Left ventricle myocardium superior (tissue), 1 donor: ENCODE results near the gene GTF2A2. TPM values are rescaled to one million over a fixed set of nuclear protein-coding genes. Genes with fewer than 3 reads are reported as not detected.
"Not testable (repeated sequence)": the region's sequence is repeated elsewhere in the genome, so short reads cannot be mapped to it uniquely, and the experiment has no call there.

ENCODE experiments used
- ATAC-seq: fragments of 200-7000 bp; cut with Tn5 transposase; one replicate; pipeline ENCODE4 v1.9.1; 2020; ENCODE audit warnings: mild to moderate bottlenecking, moderate library complexity
- DNase-seq: peaks from one replicate; pipeline ENCODE4 v3.0.0-alpha.2; 2020
- intact Hi-C: fragments of 100-400 bp; cut with micrococcal nuclease; formaldehyde crosslinking; loops from one replicate; pipeline ENCODE4 v1.11.0; 2022
- total RNA-seq: library from RNA; stranded (reverse); fragmentation: NEBNext Ultra II Directional; extraction: Animal tissue kit (Norgen Biotek cat#: 25700); gene quantifications from one replicate; pipeline ENCODE4 v1.2.1, GENCODE V29; 2021
- donor health status: DM: no; HTN: yes; CAD: no; lungs with severe emphysema.

GTF2A2 gene
- total RNA-seq, 1 donor from 2014 or later = 121 TPM

DNA sequence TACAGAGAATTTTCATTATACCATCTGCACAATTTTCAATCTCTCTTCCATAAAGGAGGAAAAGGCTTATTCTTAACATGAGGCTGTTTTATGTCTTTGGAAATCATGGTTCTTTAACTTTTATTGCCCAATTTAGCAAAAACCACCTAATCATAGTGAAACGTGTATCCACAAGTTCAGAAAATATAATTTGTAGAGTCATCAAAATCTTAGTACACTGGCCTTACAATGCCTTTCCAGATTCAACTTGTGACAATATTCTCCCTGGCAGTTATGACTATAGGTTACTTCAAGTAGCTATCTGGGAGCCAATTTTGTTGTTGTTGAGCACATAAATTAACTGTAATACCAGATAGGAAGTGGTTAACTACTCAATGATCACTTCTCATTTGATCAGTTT, 20.9 kb upstream of the GTF2A2 start:
- intact Hi-C loops = no loop called here
- no peak for ATAC-seq

DNA sequence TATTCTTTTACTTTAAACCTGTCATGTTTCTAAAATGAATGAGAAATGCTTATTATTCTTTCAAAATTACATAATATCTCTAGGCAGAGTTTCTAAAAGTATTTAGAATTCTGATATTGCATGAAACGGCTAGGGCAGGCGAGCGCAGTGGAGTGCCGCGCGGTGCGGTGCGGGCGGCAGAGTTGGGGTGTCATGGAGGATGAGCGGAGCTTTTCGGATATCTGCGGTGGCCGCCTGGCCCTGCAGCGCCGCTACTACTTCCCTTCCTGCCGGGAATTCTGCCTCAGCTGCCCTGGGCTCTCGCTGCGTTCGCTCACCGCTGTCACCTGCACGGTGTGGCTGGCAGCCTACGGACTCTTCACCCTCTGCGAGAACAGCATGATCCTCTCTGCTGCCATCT, 19.2 kb upstream of the GTF2A2 start:
- ATAC-seq (no peak), DNase-seq (no peak)
- intact Hi-C loops = no loop called here

More for the DNA sequence above, 20.9 kb upstream of the GTF2A2 start:
- DNase-seq = no peak

DNA sequence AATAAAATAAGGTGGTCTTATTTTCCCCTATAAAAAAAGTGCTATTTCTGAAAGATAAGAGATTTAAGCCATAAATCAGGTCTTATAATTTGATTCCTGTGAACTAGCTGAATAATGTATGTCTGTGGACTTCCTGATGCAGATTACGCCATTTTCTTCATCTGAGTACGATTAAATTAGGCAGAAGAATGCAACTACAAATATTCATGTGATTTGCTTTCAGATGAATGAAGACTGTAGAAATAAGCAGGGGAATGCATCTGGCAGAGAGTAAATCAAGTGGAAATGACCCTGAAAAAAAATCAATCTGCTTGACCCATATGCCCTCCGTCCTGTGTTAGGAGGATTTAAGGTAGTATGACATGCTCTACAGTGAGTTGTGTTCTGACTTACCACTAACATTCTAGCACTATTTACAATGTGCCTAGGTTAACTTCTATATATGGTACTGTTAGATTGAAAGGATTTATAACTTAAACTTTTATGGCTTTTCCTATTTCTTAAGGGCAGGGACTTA, 17.1 kb upstream of the GTF2A2 start:
- ATAC-seq (no peak), DNase-seq (no peak)
- intact Hi-C loops = no loop called here

DNA sequence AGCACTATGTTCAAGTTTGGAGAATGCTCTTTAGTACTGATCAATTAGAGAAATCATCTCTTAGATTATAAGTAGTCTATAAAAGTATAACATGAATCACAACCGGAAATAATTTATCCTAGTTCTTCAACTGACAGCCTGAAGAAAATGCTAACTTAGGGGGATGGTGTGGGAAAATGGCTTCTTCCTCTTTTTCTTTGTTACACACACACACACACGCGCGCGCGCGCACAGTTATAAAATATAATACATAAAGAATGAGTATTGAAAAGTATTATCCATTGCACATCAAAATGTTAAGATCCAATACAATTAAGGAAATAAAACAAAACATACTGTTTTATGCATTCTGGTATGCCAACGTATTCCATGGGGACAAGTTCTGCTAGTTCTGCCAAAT, 11.2 kb upstream of the GTF2A2 start:
- no peak for DNase-seq
- no peak for ATAC-seq
- intact Hi-C loops = no loop called here

DNA sequence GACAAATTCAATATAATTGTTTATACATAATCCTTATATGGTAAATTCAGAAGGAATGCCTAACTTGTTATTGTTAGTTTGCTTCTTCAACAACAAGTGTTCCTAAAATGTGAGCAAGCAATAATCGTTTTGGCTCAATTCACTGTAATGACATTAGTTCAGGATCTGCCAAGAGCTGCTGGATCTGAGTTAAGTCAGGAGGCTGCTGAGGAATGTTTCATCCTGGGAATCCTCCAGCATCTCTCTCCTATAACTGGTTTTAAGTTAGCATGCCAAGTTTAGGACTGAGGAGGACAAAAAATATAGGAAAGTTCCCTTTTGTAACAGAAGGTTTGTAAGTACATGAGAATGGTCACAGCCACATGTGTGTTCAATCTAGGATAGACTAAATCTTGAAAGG, 4.9 kb upstream of the GTF2A2 start:
- intact Hi-C loops = no loop called here
- DNase-seq (no peak), ATAC-seq (peak; percentile 32)

DNA sequence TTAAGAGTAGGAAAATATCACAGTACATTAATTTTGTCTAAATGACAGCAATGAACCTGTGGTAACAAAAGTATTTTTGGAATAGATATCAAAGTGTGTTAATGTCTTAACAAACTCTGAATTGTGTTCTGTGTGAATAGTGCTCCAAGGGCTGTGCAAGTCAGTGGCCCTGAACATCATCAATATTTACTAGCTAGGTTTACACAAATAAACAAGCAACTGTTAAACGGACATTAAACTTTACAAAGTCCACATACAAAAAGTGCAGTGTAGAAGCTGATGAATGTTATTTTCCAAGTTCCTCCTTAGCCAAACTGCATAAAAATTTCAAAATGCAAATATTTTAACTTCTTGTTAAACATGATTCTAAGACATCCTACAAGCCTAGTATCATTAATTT, 2.1 kb upstream of the GTF2A2 start:
- DNase-seq (no peak), ATAC-seq (no peak)
- intact Hi-C loops = no loop called here

DNA sequence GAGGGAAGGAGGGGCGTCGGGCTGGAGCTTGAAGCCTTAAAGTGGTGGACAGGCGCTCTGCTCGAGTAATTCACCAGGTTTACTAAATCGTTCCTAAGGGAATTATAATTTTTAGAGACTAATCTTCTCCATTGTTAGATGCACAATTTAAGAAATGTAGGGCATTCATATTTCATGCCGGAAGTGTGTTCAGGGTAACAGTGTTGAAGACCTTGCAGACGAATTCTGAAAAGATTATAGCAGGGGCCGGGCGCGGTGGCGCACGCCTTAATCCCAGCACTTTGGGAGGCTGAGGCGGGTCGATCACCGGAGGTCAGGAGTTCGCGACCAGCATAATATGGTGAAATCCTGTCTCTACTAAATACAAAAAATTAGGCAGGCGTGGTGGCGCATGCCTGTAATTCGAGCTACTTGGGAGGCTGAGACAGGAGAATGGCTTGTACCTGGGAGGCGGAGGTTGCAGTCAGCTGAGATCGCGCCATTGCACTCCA, 365 bp upstream of the GTF2A2 start:
- peak; percentile 33 for DNase-seq
- intact Hi-C loops = no loop called here
- peak; percentile 20 for ATAC-seq

DNA sequence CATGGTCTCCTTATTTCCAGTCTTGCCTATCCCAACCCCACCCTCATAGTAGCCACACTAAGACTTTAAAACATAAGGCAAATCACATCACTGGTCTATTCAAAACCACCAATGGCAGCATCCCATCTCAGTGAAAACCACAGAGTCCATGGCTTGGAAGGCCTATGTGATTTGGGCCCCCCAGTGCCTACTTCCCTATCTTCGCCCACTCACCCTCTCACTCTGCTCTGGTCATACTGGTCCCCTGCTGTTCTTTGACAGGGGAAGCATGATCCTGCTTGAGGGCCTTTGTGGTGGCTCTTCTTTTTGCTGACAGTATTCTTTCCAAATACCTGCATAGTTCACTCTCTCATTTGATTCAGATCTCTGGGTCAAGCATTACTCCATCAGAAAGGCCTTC, 3.3 kb downstream of the GTF2A2 start:
- DNase-seq = no peak

DNA sequence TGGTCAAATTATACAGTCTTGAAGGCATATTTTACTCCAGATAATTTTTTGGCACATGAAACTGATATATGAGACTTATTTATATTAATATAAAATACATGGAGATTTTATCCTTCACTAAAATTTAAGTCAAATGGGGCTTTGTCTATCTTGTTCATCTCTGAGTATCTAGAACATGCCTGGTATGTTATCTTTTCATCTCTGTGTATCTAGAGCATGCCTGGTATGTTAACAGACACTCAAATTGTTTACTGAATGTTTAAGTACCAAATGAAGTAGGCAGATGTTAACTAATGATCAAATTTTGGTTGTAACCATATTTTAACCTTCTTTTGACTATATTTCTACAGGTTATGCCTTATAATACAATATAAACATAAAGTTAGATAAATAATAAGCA, 7.7 kb downstream of the GTF2A2 start:
- no peak for DNase-seq
- no peak for ATAC-seq
- intact Hi-C loops = no loop called here

More for the DNA sequence above, 3.3 kb downstream of the GTF2A2 start:
- no peak for ATAC-seq
- intact Hi-C loops = no loop called here

DNA sequence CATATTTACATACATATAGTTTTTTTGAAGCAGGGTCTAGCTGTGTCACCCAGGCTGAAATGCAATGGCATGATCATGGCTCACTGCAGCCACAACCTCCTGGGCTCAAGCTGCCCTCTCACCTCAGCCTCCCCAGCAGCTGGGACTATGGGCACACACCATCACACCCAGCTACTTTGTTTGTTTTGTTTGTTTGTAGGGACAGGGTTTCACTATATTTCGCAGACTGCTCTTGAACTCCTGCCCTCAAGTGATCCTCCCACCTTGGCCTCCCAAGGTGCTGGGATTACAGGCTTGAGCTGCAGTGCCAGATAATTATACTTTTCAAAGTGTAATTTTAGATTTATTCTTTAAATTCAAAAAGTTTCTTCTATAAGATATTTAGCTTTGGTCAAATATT, 10.2 kb downstream of the GTF2A2 start:
- DNase-seq (no peak), ATAC-seq (no peak)
- intact Hi-C loops = no loop called here

DNA sequence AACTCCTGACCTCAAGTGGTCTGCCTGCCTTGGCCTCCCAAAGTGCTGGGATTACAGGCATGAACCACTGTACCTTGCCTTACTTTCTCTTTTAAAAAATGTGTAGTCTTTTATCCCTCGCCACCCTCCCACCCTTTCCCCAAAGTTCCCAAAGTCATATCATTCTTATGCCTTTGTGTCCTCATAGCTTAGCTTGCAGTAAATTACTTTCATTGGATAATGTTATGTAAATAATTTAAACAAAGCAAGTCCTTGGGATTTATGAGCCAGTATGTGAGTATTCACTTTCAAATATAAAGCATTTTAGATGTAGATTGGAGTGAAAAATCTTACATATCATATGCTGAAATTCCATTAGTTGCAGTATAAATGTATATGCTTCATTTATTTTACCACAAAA, 11.0 kb downstream of the GTF2A2 start:
- ATAC-seq (no peak), DNase-seq (no peak)
- intact Hi-C loops = no loop called here

DNA sequence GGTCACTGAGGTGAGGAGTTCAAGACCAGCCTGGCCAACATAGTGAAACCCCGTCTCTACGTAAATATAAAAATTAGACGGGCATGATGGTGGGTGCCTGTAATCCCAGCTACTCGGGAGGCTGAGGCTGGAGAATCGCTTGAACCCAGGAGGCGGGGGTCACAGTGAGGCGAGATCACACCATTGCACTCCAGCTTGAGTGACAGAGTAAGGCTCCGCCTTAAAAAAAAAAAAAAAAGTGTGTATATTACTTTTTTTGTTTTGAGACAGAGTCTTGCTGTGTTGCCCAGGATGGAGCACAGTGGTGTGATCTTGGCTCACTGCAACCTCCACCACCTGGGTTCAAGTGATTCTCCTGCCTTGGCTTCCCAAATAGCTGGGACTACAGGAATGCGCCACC, 11.5 kb downstream of the GTF2A2 start:
- intact Hi-C loops, DNase-seq, ATAC-seq: not testable (repeated sequence)

DNA sequence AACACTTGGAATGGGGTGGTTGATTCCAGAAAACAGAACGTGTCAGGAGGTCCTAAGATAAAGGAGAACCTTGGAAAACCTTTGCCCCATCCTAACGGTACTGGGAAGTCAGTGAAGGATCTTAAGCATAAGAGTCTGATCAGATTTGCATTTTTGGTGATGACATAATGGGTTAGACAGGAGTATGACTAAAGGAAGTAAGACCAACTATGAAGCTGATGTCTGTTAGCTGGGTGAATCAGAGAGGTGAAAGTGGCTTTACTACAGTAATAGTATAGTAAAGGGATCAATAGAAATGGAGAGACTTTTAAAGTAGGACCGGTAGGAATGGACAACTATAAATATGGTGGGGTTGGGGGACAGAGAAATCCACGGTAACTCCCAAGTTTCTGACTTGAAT, 12.6 kb downstream of the GTF2A2 start:
- DNase-seq = no peak

DNA sequence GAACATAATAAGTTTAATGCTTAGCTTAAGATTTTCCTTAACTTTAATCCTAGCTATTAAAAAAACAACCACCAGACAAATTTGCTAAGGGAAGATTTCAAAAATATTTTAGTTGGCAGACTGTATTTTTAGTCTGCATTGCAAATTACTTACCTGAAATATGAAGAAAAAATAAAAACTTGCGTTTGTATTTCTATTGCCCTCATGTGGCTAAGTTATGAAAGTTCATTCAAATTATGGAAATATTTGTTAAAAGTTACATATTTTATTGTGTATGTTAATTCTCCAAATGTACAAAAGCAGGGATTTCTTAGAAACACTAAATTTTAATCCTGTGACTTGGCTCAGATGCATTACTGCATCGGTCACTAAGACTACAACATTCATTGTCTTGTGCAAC, 15.0 kb downstream of the GTF2A2 start:
- ATAC-seq (no peak), DNase-seq (no peak)
- intact Hi-C loops = no loop called here

More for the DNA sequence above, 12.6 kb downstream of the GTF2A2 start:
- intact Hi-C loops = no loop called here
- no peak for ATAC-seq

DNA sequence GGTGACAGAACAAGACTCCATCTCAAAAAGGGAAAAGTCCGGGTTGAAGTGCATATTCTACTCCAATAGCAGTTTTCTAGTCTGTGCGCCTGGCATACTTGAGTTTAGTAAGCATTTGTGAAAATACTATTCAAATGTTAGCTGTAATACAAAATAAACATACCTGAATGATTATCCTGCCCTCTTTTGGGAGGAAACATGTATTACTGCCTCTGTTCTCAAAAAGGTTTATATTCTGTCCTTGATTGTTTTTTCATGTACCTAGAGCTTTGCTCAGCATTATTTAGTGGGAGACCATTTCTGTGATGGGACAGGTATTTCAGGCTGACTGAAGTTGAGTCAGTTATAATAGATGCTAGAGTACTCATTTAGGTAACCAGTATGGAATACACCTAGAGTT, 19.8 kb downstream of the GTF2A2 start:
- ATAC-seq, DNase-seq, intact Hi-C loops: not testable (repeated sequence)

DNA sequence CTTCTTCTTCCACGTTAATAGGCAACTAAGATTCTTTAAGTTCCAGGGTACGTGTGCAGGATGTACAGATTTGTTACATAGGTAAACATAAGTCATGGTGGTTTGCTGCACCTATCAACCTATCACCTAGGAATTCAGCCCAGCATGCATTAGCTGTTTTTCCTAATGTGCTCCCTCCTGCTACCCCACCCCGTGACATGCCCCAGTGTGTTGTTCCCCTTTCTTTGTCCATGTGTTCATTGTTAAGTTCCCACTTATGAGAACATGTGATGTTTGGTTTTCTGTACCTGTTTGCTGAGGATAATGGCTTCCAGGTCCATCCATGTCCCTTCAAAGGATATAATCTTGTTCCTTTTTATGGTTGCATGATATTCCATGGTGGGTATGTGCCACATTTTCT, 21.1 kb downstream of the GTF2A2 start:
- DNase-seq (no peak), ATAC-seq (no peak)
- intact Hi-C loops = no loop called here

DNA sequence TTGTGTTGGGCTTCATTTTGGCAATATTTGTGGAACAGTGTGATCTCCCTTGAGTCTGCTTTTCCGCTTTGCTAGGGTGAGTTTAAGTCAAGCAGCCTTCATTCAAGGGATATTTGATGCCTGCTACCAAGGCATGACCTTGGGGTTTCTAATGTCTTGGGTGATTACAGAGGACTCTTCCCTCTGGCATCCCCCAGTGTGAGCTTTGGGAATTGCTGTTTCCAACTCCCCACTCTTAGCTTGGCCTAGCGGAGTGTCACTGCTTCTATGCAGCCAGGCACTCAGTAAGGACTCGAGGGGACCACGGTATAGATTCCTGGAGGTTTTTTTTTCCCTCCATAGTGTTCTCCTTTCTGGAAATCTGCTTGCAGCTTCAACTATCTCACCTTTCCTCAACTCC, 24.6 kb downstream of the GTF2A2 start:
- ATAC-seq (no peak), DNase-seq (no peak)
- intact Hi-C loops = no loop called here

DNA sequence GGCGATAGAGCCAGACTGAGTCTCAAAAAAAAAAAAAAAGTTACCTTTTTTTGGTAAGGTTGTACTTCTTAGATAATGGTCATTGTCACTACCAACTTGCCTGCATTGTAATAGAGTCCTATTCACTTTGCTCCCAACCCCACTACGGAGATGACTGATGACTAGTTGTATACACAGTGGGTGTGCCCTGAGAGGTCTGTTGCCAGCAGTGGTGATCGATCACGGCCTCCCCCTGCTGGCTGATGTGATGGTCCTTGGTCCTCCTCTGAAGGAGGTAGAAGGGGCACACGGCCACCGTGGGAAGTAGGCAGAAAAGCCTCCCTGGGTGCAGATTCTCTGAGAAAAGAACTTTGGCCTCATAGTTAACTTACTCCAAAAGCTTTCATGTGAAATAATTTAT, 35.0 kb downstream of the GTF2A2 start:
- intact Hi-C loops = no loop called here
- ATAC-seq = no peak
- no peak for DNase-seq

DNA sequence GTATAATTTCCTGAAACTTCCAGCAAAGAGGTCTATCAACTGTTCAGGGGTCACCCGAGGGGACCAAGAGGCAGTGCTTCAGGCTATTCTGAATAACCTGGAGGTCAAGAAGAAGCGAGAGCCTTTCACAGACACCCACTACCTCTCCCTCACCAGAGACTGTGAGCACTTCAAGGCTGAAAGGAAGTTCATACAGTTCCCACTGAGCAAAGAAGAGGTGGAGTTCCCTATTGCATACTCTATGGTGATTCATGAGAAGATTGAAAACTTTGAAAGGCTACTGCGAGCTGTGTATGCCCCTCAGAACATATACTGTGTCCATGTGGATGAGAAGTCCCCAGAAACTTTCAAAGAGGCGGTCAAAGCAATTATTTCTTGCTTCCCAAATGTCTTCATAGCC, 38.9 kb downstream of the GTF2A2 start:
- DNase-seq (no peak), ATAC-seq (no peak)
- intact Hi-C loops = no loop called here

DNA sequence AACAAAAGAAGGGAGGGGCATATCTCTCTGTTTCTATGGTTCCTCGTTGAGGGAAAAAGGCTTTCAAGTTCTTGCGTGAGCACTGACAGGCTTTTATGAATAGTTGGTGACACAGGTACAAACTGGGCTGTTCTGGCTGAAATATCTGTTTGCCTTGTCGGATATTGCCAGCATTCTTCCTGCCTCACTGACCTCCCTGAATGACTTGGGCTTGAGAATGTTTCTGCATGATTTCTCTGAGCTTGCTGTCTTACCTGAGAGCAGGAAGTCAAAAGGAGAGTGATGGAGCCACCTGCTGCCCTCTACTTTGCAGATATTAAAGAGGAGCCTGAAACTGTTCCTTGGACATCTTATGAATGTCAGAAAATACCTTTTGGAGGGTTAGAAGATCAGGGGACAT, 40.9 kb downstream of the GTF2A2 start:
- ATAC-seq (no peak), DNase-seq (no peak)
- intact Hi-C loops = no loop called here

DNA sequence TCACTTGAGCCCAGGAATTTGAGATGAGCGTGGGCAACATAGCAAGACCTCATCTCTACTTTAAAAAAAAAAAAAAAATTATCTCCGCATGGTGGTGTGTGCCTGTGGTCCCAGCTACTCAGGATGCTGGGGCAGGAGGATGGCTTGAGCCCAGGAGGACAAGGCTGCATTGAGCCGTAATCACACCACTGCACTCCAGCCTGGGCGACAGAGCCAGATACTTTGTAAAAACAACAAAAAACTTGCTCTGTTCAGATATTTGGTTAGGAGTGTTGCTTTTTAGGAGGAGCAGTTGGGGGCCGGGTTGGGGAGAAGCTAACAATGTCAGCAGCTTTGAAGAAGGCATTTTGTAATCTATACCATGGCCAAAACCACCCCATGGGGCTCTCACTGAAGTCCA, 41.7 kb downstream of the GTF2A2 start:
- intact Hi-C loops = no loop called here
- ATAC-seq (no peak), DNase-seq (no peak)

DNA sequence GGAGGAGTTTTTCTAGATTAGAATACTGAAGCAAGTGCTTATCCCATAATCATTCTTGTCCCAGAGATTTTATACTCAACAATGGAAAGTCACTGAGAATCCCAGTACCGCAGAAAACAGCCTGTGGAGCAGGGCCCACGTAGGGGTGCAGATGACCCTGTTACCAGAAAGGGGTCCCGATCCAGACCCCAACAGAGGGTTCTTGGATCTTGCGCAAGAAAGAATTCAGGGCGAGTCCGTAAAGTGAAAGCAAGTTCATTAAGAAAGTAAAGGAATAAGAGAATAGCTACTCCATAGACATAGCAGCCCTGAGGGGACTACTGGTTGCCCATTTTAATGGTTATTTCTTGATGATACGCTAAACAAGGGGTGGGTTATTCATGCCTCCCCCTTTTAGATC, 43.2 kb downstream of the GTF2A2 start:
- ATAC-seq = no peak
- DNase-seq = no peak
- intact Hi-C loops = no loop called here
